ENCODE data around the gene FXYD4.

DNA sequence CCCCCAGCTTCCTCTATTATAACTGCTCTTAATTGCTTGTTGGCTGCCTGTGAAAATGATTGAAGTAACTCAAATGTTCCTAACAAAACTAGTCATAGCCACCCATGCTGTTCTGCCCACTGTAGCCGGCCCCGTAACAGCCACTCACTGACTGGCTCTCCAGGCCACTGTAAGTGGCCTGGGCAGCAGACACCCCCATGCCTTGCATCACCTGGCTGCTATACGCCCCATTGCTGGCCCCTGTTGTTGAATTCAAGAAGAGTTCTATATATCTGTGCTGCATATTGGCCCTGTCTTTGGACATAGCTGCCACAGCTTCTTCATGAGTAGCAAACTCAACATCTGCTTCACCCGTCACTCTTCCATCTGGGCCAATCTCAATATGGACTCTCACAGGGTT lies 15.1 kb downstream of the FXYD4 start:
- TF ChIP-seq, protein P1, sequence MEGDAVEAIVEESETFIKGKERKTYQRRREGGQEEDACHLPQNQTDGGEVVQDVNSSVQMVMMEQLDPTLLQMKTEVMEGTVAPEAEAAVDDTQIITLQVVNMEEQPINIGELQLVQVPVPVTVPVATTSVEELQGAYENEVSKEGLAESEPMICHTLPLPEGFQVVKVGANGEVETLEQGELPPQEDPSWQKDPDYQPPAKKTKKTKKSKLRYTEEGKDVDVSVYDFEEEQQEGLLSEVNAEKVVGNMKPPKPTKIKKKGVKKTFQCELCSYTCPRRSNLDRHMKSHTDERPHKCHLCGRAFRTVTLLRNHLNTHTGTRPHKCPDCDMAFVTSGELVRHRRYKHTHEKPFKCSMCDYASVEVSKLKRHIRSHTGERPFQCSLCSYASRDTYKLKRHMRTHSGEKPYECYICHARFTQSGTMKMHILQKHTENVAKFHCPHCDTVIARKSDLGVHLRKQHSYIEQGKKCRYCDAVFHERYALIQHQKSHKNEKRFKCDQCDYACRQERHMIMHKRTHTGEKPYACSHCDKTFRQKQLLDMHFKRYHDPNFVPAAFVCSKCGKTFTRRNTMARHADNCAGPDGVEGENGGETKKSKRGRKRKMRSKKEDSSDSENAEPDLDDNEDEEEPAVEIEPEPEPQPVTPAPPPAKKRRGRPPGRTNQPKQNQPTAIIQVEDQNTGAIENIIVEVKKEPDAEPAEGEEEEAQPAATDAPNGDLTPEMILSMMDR (IDR thresholded peaks at IDR 0.05) = no peak
- no peak for TF ChIP-seq POLR2A (IDR thresholded peaks at IDR 0.05)
